HepG2 (cell line): Measurements from ENCODE around the gene PIP5K1A. TPM values are rescaled to one million over a fixed set of nuclear protein-coding genes. Genes with fewer than 3 reads are reported as not detected.

ENCODE experiments used
- ATF1 ChIP-seq: IDR thresholded peaks from 2 replicates; pipeline ENCODE4 v1.6.1; 2016; ENCODE audit warnings: mild to moderate bottlenecking, control low read depth
- EZH2 ChIP-seq: conservative IDR thresholded peaks from 2 replicates; pipeline ENCODE4 v1.6.1; 2012; ENCODE audit warnings: mild to moderate bottlenecking, low read depth, low read length, moderate library complexity
- HMGXB4 ChIP-seq, 2 experiments: sonication (generic) in 1 of 2; formaldehyde crosslinking in 1 of 2; IDR thresholded peaks; 2 replicates each; pipeline versions ENCODE4 v1.4.0 to v1.6.1; 2018 to 2020; ENCODE audit warnings: missing genetic modification reagents in 2 of 2, borderline replicate concordance in 1 of 2, low read depth in 1 of 2, mild to moderate bottlenecking in 1 of 2, missing biosample characterization in 1 of 2
- HNRNPLL ChIP-seq: fragments of 200-400 bp; formaldehyde crosslinking; IDR thresholded peaks from 2 replicates; pipeline ENCODE4 v1.6.1; 2017; ENCODE audit warnings: mild to moderate bottlenecking, low read depth, low read length; ENCODE audit not compliant: poor library complexity, severe bottlenecking
- IRF2 ChIP-seq: IDR thresholded peaks from 2 replicates; pipeline ENCODE4 v1.6.1; 2018; ENCODE audit warnings: missing genetic modification reagents, missing compliant biosample characterization
- KDM5B ChIP-seq: sonication (generic); formaldehyde crosslinking; IDR thresholded peaks from 2 replicates; pipeline ENCODE4 v1.4.0; 2020; ENCODE audit warnings: missing genetic modification reagents, mild to moderate bottlenecking, borderline replicate concordance
- MBNL3 ChIP-seq: fragments of 250-450 bp; sonication (Bioruptor Pico); conservative IDR thresholded peaks from 2 replicates; pipeline ENCODE4 v1.8.0; 2022; ENCODE audit warnings: mild to moderate bottlenecking, inconsistent platforms
- NFRKB ChIP-seq: fragments of 450-650 bp; IDR thresholded peaks from 2 replicates; pipeline ENCODE4 v1.6.1; 2017
- PAX8 ChIP-seq: sonication (generic); formaldehyde crosslinking; IDR thresholded peaks from 2 replicates; pipeline ENCODE4 v1.8.0; 2022; ENCODE audit warnings: mild to moderate bottlenecking, missing genetic modification reagents, borderline replicate concordance
- PPARG ChIP-seq: conservative IDR thresholded peaks from 2 replicates; pipeline ENCODE4 v1.6.1; 2016; ENCODE audit warnings: missing biosample characterization, missing genetic modification reagents
- PRDM4 ChIP-seq: sonication (generic); formaldehyde crosslinking; IDR thresholded peaks from 2 replicates; pipeline ENCODE4 v1.9.0; 2021; ENCODE audit warnings: missing genetic modification reagents, borderline replicate concordance
- SMARCE1 ChIP-seq: fragments of 450-650 bp; IDR thresholded peaks from 2 replicates; pipeline ENCODE4 v1.6.1; 2017; ENCODE audit warnings: borderline replicate concordance
- SRSF4 ChIP-seq: fragments of 200-400 bp; formaldehyde crosslinking; IDR thresholded peaks from one replicate; pipeline ENCODE4 v1.6.1; 2018; ENCODE audit warnings: mild to moderate bottlenecking, low read depth, low read length, moderate library complexity; ENCODE audit not compliant: poor library complexity, severe bottlenecking
- U2AF2 ChIP-seq: fragments of 200-400 bp; formaldehyde crosslinking; IDR thresholded peaks from 2 replicates; pipeline ENCODE4 v1.6.1; 2017; ENCODE audit warnings: low read depth, mild to moderate bottlenecking, low read length
- ZBTB20 ChIP-seq: sonication (generic); formaldehyde crosslinking; IDR thresholded peaks from 2 replicates; pipeline ENCODE4 v1.8.1; 2023; ENCODE audit warnings: missing genetic modification reagents, low read depth, mild to moderate bottlenecking, borderline replicate concordance
- ZBTB44 ChIP-seq: sonication (generic); formaldehyde crosslinking; IDR thresholded peaks from 2 replicates; pipeline ENCODE4 v1.4.0; 2020; ENCODE audit warnings: missing genetic modification reagents
- ZIK1 ChIP-seq: sonication (generic); formaldehyde crosslinking; IDR thresholded peaks from 2 replicates; pipeline ENCODE4 v1.5.0; 2020; ENCODE audit warnings: mild to moderate bottlenecking, low read depth, missing genetic modification reagents, borderline replicate concordance
- ZNF180 ChIP-seq: sonication (generic); formaldehyde crosslinking; IDR thresholded peaks from 2 replicates; pipeline ENCODE4 v1.4.0; 2020; ENCODE audit warnings: low read depth, missing genetic modification reagents, borderline replicate concordance
- ZNF207 ChIP-seq: fragments of 450-650 bp; IDR thresholded peaks from 2 replicates; pipeline ENCODE4 v1.6.1; 2016; ENCODE audit warnings: antibody characterized with exemption, borderline replicate concordance
- ZNF691 ChIP-seq: sonication (generic); formaldehyde crosslinking; IDR thresholded peaks from 2 replicates; pipeline ENCODE4 v1.4.0; 2020; ENCODE audit warnings: missing genetic modification reagents, low read depth, mild to moderate bottlenecking, borderline replicate concordance
- ZNF768 ChIP-seq: sonication (generic); formaldehyde crosslinking; IDR thresholded peaks from 2 replicates; pipeline ENCODE4 v1.4.0; 2020; ENCODE audit warnings: missing genetic modification reagents
- ZSCAN9 ChIP-seq: IDR thresholded peaks from 2 replicates; pipeline ENCODE4 v1.6.1; 2016; ENCODE audit warnings: borderline replicate concordance
- polyA plus RNA-seq, 8 experiments: library from polyadenylated mRNA; depleted of rRNA in 3 of 8; stranded (reverse) in 7 of 8; unstranded in 1 of 8; fragments of >200 nt; fragmentation: Illumina TruSeq in 4 of 8; extraction: Trizol in 4 of 8; gene quantifications; 2 replicates each; pipeline versions ENCODE4 v1.2.1 to v1.2.3, GENCODE V29; 2011 to 2016; ENCODE audit warnings: low read depth in 4 of 8, missing spikeins in 1 of 8, mixed read lengths in 1 of 8; ENCODE audit not compliant: insufficient read depth in 1 of 8
- total RNA-seq, 5 experiments: library from RNA; depleted of rRNA; stranded (reverse); fragments of >200 nt; fragmentation: Illumina TruSeq; extraction: Trizol; gene quantifications; 2 replicates each; pipeline ENCODE4 v1.2.3, GENCODE V29; 2016; ENCODE audit warnings: low read depth in 1 of 5

Gene PIP5K1A
- total and polyA plus RNA-seq, 2 of the 13 experiments (the other 11 are each of a cell fraction or from before 2014, with no cell fraction given): 45.3 to 65.1 TPM

- no peak for TF ChIP-seq ZNF180
- TF ChIP-seq ZSCAN9 (CRISPR knock-in tag): no peak; the same call in 1 of the 2 replicates
- no peak for TF ChIP-seq SRSF4
- TF ChIP-seq KDM5B (CRISPR knock-in tag): 0 out of 2 replicates have a peak, but pooled peaks have one; percentile 32
- no peak for TF ChIP-seq ZNF691 (CRISPR knock-in tag)
- no peak for TF ChIP-seq SMARCE1
- no peak for TF ChIP-seq NFRKB
- TF ChIP-seq HMGXB4 (CRISPR knock-in tag; IDR thresholded peaks at IDR 0.05; ENCODE audit: borderline replicate concordance in 1 of 2, low read depth in 1 of 2): peak; percentile 15 to 71; a peak in 3 of 4 replicates
- 0 out of 2 replicates have a peak, but pooled peaks have one; percentile 37 for TF ChIP-seq PRDM4 (CRISPR knock-in tag)
- TF ChIP-seq ZBTB20 (CRISPR knock-in tag): peak; percentile 77; the same call in 1 of the 2 replicates
- no peak for TF ChIP-seq PAX8
- no peak for TF ChIP-seq ZNF768 (CRISPR knock-in tag)
- no peak for TF ChIP-seq U2AF2
- no peak for TF ChIP-seq MBNL3 (CRISPR knock-in tag)
- no peak for TF ChIP-seq EZH2
- no peak for TF ChIP-seq ZNF207
- TF ChIP-seq ZBTB44 (CRISPR knock-in tag): no peak
- peak; percentile 60; the same call in 1 of the 2 replicates for TF ChIP-seq PPARG (CRISPR knock-in tag)
- no peak for TF ChIP-seq HNRNPLL
- 0 out of 2 replicates have a peak, but pooled peaks have one; percentile 49 for TF ChIP-seq ZIK1 (CRISPR knock-in tag)
- no peak; the same call in 1 of the 2 replicates for TF ChIP-seq IRF2 (CRISPR knock-in tag)
- TF ChIP-seq ATF1 (CRISPR knock-in tag): peak; percentile 92
These were observed 83.0 kb downstream of the PIP5K1A start (continued) for GRCh38 chr1:151281225-151281968.
